Measurements from ENCODE around the gene SH3BGRL3.

GRCh38 chr1:26257222-26257621, 22.7 kb upstream of the SH3BGRL3 start:
- no peak for TF ChIP-seq CTCF (IDR thresholded peaks at IDR 0.05)
- TF ChIP-seq POLR2A (IDR thresholded peaks at IDR 0.05): no peak

Measured in body of pancreas (tissue), 4 donors.